Activated T-cell treated with anti-CD3 and anti-CD28 coated beads for 4 hours (primary cell): Measurements from ENCODE around the gene GNPNAT1.
"Not testable (repeated sequence)": the region's sequence is repeated elsewhere in the genome, so short reads cannot be mapped to it uniquely, and the experiment has no call there.

Experiments
- DNase-seq: peaks from one replicate; pipeline ENCODE4 v3.0.0-alpha.2; 2020

The GNPNAT1 gene

DNA sequence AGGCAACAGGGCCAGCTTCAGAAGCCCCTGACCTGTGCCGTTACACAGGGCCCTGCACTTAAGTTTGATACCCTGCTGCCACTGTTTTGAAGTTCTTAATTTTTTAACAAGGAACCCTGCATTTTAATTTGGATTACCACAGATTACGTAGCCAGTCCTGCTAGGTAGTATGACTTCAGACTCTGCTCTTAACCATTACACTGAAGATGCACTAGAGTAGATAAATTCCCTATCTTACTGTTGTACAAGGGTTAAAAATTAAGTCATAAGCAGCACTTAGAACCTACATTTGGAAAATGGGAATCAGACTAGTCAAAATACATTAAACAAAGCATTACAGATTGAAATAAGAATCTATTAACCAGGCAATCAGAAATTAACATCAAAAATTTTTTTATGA, 2.3 kb downstream of the GNPNAT1 start:
- no peak for DNase-seq

DNA sequence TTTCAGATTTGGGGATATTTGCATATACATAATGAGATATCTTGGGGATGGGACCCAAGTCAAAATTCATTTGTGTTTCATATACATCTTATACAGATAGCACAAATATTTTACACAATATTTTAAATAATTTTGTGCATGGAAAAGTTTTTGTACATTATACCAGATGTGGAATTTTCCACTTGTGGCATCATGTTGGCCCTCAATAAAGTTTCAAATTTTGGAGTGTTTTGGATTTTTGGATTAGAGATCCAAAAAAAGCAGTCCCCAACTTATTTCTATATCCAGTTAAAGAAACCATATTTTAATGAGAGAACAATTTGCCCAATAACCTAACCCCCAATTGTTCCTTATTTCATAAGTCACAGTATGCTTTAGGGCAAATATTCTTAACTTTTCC, 4.5 kb downstream of the GNPNAT1 start:
- no peak for DNase-seq

- DNase-seq = no peak
These were observed 8.2 kb downstream of the GNPNAT1 start for GRCh38 chr14:52783206-52783605.

GRCh38 chr14:52781629-52782028, 9.8 kb downstream of the GNPNAT1 start:
- no peak for DNase-seq

GRCh38 chr14:52780893-52781292, 10.5 kb downstream of the GNPNAT1 start:
- no peak for DNase-seq

DNA sequence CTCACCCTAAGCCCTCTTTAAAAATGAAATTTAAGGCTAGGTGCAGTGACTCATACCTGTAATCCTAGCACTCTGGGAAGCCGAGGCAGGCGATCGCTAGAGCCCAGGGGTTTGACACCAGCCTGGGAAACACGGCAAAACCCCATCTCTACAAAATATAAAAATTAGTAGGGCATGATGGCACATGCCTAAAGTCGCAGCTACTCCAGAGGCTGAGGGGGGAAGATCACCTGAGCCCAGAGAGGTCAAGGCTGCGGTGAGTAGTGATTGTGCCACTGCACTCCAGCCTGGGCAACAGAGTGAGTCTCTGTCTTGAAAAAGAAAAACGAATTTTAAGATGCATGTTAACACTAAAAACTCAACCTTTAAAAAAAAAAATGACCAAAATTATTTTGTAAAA, 12.7 kb downstream of the GNPNAT1 start:
- no peak for DNase-seq

DNA sequence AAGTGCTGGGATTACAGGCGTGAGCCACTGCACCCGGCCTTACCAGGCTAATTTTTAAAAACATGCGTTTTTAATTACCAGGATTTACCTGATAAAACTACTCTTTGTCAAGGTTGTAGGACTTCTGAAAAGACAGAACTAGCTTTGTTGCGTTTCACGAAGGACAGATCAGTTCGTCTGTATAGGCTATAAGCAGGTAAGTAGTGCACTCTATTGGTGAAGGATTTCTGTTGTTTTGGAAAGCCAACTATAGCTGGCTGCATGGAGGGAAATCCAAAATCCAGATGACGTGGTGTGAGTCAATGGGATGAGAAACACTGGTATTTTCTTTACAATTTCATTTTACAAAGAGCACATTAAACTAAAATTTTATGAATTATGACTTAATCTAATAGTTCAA, 14.6 kb downstream of the GNPNAT1 start:
- no peak for DNase-seq

GRCh38 chr14:52769887-52770286, 21.5 kb downstream of the GNPNAT1 start:
- no peak for DNase-seq

GRCh38 chr14:52767058-52767833, 24.2 kb downstream of the GNPNAT1 start:
- no peak for DNase-seq

- DNase-seq = not testable (repeated sequence)
These were observed 28.5 kb downstream of the GNPNAT1 start for GRCh38 chr14:52762923-52763322.

- no peak for DNase-seq
These were observed 32.3 kb downstream of the GNPNAT1 start for GRCh38 chr14:52759145-52759544.

GRCh38 chr14:52755607-52756316, 35.6 kb downstream of the GNPNAT1 start:
- no peak for DNase-seq

- no peak for DNase-seq
These were observed 42.6 kb downstream of the GNPNAT1 start for GRCh38 chr14:52748647-52749292.

DNA sequence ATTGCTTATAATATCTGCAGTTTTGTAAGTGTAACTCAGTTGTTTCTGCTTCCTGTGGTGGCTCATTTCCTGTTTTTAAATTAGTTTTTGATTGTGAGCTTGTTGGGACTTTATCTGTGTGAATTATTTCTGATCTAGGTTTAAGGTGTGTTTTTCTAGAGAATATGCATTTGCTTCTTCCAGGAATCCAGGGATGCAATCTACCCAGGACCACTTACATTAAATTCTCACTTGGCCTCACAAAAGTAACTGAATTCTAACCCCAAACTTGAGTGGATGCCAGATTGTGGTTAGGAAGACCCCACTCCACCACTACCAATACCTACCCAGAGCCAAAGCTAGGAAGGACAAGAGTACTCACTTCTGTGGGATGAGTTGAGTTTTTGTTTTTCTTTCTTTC, 49.5 kb downstream of the GNPNAT1 start:
- DNase-seq = no peak

DNA sequence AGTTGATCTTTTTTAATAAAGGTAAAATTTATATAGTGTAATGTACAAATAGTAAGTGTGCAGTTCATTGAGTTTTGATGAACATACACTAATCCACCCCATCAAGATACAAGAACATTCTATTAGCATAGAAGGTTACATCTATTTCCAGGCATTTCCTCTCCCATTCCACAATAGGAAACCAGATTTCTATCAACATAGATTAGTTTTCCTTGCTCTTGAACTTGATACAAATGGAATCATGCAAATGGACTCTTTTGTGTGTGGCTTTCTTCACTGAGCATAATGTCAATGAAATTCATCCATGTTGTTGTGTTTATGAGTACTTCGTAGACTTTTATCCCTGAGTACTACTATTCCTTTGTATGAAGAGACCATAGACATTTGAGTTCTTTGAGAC, 50.7 kb downstream of the GNPNAT1 start:
- no peak for DNase-seq

- DNase-seq = no peak
These were observed 53.0 kb downstream of the GNPNAT1 start for GRCh38 chr14:52738409-52738808.

DNA sequence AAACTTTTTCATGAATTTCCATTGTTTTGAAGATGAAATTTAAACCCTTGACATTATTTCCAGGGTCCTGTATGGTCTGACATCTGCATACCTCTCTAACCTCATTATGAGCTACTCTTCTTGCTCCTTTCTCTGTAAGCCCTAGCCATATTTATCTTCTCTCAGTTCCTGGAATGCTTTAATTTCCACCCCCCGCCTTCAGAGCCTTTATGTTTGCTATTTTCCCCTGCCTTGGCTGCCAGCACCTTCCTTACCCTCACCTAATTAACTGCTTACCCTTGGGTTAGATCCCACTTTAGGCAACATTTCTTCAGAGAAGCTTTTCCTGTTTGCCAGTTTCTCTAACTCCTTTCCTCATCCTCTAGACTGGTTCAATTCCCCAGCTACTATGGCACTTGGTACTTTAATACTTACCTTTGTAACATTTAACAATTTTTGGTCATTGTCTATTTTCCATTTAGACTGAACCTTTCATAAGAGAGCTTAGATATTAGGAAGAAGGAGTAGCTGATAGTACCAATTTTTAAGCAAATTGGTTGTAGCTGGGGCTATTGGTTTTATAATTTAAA, 55.4 kb downstream of the GNPNAT1 start:
- DNase-seq = no peak

GRCh38 chr14:52733824-52734223, 57.6 kb downstream of the GNPNAT1 start:
- no peak for DNase-seq

- DNase-seq = no peak
These were observed 60.7 kb downstream of the GNPNAT1 start for GRCh38 chr14:52730709-52731111.

GRCh38 chr14:52729925-52730708, 61.3 kb downstream of the GNPNAT1 start, which contains the start of gene STYX:
STYX (plus strand) TSS chr14:52730166; CDS start chr14:52730475, 309 bp downstream.
- DNase-seq = peak; percentile 97

DNA sequence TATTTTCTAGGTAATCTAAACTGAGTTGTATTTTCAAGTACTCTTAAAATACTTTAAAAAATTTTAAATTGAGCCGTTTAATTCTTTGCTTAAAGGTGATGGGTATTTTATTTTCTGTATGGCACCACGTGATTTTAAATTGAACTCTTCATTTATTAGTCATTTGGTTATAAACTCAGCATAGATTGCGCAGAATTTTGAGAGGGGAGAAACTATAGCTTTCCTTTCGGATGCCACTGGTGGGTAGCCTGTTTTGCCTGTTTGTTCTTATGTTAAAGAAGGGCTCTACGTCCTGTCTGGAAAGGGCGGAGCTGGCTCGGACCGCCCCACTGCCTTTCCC, 61.9 kb downstream of the GNPNAT1 start:
- DNase-seq = no peak

DNA sequence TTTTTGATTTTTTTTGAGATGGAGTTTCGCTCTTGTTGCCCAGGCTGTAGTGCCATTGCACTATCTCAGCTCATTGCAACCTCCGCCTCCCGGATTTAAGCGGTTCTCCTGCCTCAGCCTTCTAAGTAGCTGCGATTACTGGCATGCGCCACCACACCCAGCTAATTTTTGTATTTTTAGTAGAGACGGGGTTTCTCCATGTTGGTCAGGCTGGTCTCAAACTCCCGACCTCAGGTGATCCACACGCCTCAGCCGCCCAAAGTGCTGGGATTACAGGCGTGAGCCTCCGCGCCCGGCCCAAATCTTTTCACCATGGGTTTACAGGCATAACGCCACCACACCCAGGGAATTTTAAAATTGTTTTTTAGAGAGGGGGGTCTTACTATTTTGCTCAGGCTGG, 62.4 kb downstream of the GNPNAT1 start:
- DNase-seq = not testable (repeated sequence)

GRCh38 chr14:52727509-52727908, 63.9 kb downstream of the GNPNAT1 start:
- not testable (repeated sequence) for DNase-seq
